A673 (cell line): ENCODE data around the gene IQCC. TPM values are rescaled to one million over a fixed set of nuclear protein-coding genes. Genes with fewer than 3 reads are reported as not detected.

ENCODE experiments used
- BruUV-seq: library from RNA; stranded (reverse); fragments of 400-500 nt; replicated peaks from 2 replicates; lab custom pipeline; 2021; lab: Mats Ljungman, UMichigan
- CTCF ChIA-PET: fragments of 300-600 bp; sonication (Branson Sonifier 250); formaldehyde crosslinking; loops from one replicate; lab custom pipeline; 2022; ENCODE audit warnings: antibody characterized with exemption; lab: Charles Lee
- POLR2A ChIA-PET: fragments of 300-600 bp; sonication (Branson Sonifier 250); formaldehyde crosslinking; loops from one replicate; lab custom pipeline; 2022; ENCODE audit warnings: antibody characterized with exemption; ENCODE audit not compliant: low non-redundant PET; lab: Charles Lee
- DNase-seq: peaks from one replicate; pipeline ENCODE4 v3.0.0-alpha.2; 2015; ENCODE audit warnings: low spot score
- H3K27ac ChIP-seq: fragments of 200-600 bp; sonication (generic); 2 replicates; pipeline ENCODE4 v1.5.1; 2016; ENCODE audit warnings: mixed run types, low read depth, mild to moderate bottlenecking, mixed read lengths, antibody characterized with exemption, low read length; ENCODE audit not compliant: poor library complexity, severe bottlenecking
- H3K27me3 ChIP-seq: fragments of 200-600 bp; sonication (generic); replicated peaks from 2 replicates; pipeline ENCODE4 v1.6.1; 2017; ENCODE audit warnings: mixed run types, low read depth, mild to moderate bottlenecking, mixed read lengths, antibody characterized with exemption, low read length; ENCODE audit not compliant: insufficient read depth, poor library complexity
- H3K36me3 ChIP-seq: fragments of 200-600 bp; sonication (generic); 2 replicates; pipeline ENCODE4 v1.6.1; 2016; ENCODE audit warnings: mixed run types, mild to moderate bottlenecking, mixed read lengths, antibody characterized with exemption, low read length; ENCODE audit not compliant: insufficient read depth, poor library complexity, severe bottlenecking
- H3K4me1 ChIP-seq: fragments of 200-600 bp; sonication (generic); 2 replicates; pipeline ENCODE4 v1.6.1; 2017; ENCODE audit warnings: mixed run types, mild to moderate bottlenecking, mixed read lengths, antibody characterized with exemption, low read length; ENCODE audit not compliant: insufficient read depth, poor library complexity, severe bottlenecking
- H3K4me3 ChIP-seq: fragments of 200-600 bp; sonication (generic); 2 replicates; pipeline ENCODE4 v1.5.1; 2016; ENCODE audit warnings: low read depth, mixed run types, mild to moderate bottlenecking, mixed read lengths, low read length; ENCODE audit not compliant: poor library complexity, severe bottlenecking
- H3K9me3 ChIP-seq: fragments of 200-600 bp; sonication (generic); 2 replicates; pipeline ENCODE4 v1.6.1; 2016; ENCODE audit warnings: mixed run types, low read depth, mild to moderate bottlenecking, mixed read lengths, antibody characterized with exemption, low read length; ENCODE audit not compliant: poor library complexity, severe bottlenecking
- EZH2 ChIP-seq: fragments of 200-600 bp; sonication (generic); IDR thresholded peaks from 2 replicates; pipeline ENCODE4 v1.6.1; 2017; ENCODE audit warnings: borderline replicate concordance, low read depth, mild to moderate bottlenecking, mixed read lengths, antibody characterized with exemption, low read length; ENCODE audit not compliant: poor library complexity, severe bottlenecking
- intact Hi-C: fragments of 100-400 bp; cut with micrococcal nuclease; formaldehyde crosslinking; loops from one replicate; pipeline ENCODE4 v1.10.0; 2022; ENCODE audit not compliant: unreplicated experiment
- total RNA-seq: library from RNA; stranded (reverse); gene quantifications from 2 replicates; pipeline ENCODE4 v1.2.3, GENCODE V29; 2021
- TF ChIP-seq, protein P1 (sequence below): fragments of 300-800, 200-600 bp; sonication (generic); conservative IDR thresholded peaks from 2 replicates; pipeline ENCODE4 v1.5.1; 2017; ENCODE audit warnings: low read depth, mild to moderate bottlenecking, antibody characterized with exemption, low read length, moderate library complexity, mixed read lengths

The IQCC gene
- total RNA-seq, 1 experiment from 2014 or later: 7.2 TPM

DNA sequence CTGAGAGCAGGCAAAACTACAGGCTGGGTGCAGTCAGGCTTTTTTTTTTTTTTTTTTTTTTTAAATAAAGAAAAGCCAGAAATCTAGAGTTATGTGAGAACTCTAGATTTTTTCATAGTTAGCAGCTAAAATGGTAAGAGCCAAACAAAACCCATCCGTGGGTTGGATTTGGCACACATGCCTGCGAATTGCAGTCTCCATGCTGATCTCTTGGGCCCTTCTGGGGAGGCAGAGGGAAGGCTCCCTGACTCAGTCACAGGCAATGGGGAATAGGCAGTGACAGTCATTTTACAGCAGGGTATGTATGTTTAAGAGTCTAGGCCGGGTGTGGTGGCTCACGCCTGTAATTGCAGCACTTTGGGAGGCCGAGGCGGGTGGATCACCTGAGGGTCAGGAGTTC lies 23.4 kb upstream of the IQCC start:
- no peak for DNase-seq
- Histone ChIP-seq H3K27me3 (no peaks in the 10 kb centered on the region), H3K4me1 (peaks cover 19% of the 10 kb centered on the region), H3K4me3 (peak overlapping the region; percentile 52), H3K9me3 (no peaks in the 10 kb centered on the region), H3K36me3 (peaks cover 48% of the 10 kb centered on the region), H3K27ac (no peak overlapping the region)
- no TSS peak for BruUV-seq
- POLR2A ChIA-PET: no interaction called here
- intact Hi-C loops: no loop called here
- TF ChIP-seq, protein P1, sequence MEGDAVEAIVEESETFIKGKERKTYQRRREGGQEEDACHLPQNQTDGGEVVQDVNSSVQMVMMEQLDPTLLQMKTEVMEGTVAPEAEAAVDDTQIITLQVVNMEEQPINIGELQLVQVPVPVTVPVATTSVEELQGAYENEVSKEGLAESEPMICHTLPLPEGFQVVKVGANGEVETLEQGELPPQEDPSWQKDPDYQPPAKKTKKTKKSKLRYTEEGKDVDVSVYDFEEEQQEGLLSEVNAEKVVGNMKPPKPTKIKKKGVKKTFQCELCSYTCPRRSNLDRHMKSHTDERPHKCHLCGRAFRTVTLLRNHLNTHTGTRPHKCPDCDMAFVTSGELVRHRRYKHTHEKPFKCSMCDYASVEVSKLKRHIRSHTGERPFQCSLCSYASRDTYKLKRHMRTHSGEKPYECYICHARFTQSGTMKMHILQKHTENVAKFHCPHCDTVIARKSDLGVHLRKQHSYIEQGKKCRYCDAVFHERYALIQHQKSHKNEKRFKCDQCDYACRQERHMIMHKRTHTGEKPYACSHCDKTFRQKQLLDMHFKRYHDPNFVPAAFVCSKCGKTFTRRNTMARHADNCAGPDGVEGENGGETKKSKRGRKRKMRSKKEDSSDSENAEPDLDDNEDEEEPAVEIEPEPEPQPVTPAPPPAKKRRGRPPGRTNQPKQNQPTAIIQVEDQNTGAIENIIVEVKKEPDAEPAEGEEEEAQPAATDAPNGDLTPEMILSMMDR: no peak
- no peak for TF ChIP-seq EZH2
- CTCF ChIA-PET: no interaction called here

- Histone ChIP-seq H3K4me1 (peaks cover 19% of the 10 kb centered on the region), H3K36me3 (peaks cover 73% of the 10 kb centered on the region), H3K4me3 (no peak overlapping the region), H3K27me3 (no peaks in the 10 kb centered on the region), H3K27ac (no peak overlapping the region), H3K9me3 (no peaks in the 10 kb centered on the region)
- TF ChIP-seq, protein P1: no peak
- TF ChIP-seq EZH2: no peak
- BruUV-seq: no TSS peak
- ChIA-PET POLR2A (no interaction called here), CTCF (no interaction called here)
- no peak for DNase-seq
- intact Hi-C loops: no loop called here
These were observed 20.8 kb upstream of the IQCC start for GRCh38 chr1:32184650-32185049.

- ChIA-PET CTCF (no interaction called here), POLR2A (no interaction called here)
- Histone ChIP-seq H3K27ac (peak overlapping the region; percentile 60), H3K4me3 (no peak overlapping the region), H3K9me3 (no peaks in the 10 kb centered on the region), H3K4me1 (peaks cover 17% of the 10 kb centered on the region), H3K27me3 (no peaks in the 10 kb centered on the region), H3K36me3 (peaks cover 85% of the 10 kb centered on the region)
- intact Hi-C loops: no loop called here
- DNase-seq: no peak
- TF ChIP-seq, protein P1: no peak
- TF ChIP-seq EZH2: no peak
- BruUV-seq: no TSS peak
These were observed 19.4 kb upstream of the IQCC start for GRCh38 chr1:32186077-32186476.
